Ishikawa (cell line): ENCODE measurements around the gene SDR42E2.

ENCODE experiments used
- CEBPB ChIP-seq: IDR thresholded peaks from 2 replicates; pipeline ENCODE4 v1.6.1; 2012
- CREB1 ChIP-seq: IDR thresholded peaks from 2 replicates; pipeline ENCODE4 v1.6.1; 2012; ENCODE audit warnings: low read depth
- EGR1 ChIP-seq: IDR thresholded peaks from 2 replicates; pipeline ENCODE4 v1.6.1; 2012
- EP300 ChIP-seq: IDR thresholded peaks from 2 replicates; pipeline ENCODE4 v1.6.1; 2012; ENCODE audit warnings: borderline replicate concordance
- FOXM1 ChIP-seq: IDR thresholded peaks from 2 replicates; pipeline ENCODE4 v1.6.1; 2012; ENCODE audit warnings: low read depth, borderline replicate concordance
- NFIC ChIP-seq: IDR thresholded peaks from 2 replicates; pipeline ENCODE4 v1.6.1; 2012
- RAD21 ChIP-seq: IDR thresholded peaks from 2 replicates; pipeline ENCODE4 v1.6.1; 2012; ENCODE audit warnings: low read depth
- TAF1 ChIP-seq: IDR thresholded peaks from 2 replicates; pipeline ENCODE4 v1.6.1; 2012; ENCODE audit warnings: low read depth, mild to moderate bottlenecking
- TCF12 ChIP-seq: IDR thresholded peaks from 2 replicates; pipeline ENCODE4 v1.6.1; 2012; ENCODE audit warnings: low read depth
- TEAD4 ChIP-seq: IDR thresholded peaks from 2 replicates; pipeline ENCODE4 v1.6.1; 2012
- YY1 ChIP-seq: IDR thresholded peaks from 2 replicates; pipeline ENCODE4 v1.6.1; 2012; ENCODE audit warnings: low read depth
- ZBTB7A ChIP-seq: IDR thresholded peaks from 2 replicates; pipeline ENCODE4 v1.6.1; 2012; ENCODE audit warnings: low read depth
- TF ChIP-seq, protein P1 (sequence below): IDR thresholded peaks from 2 replicates; pipeline ENCODE4 v1.6.1; 2012
- TF ChIP-seq, protein P2 (sequence below): IDR thresholded peaks from 2 replicates; pipeline ENCODE4 v1.6.1; 2012; ENCODE audit warnings: low read depth, mild to moderate bottlenecking
- TF ChIP-seq, protein P3 (sequence below): IDR thresholded peaks from 2 replicates; pipeline ENCODE4 v1.6.1; 2012

Gene SDR42E2

DNA sequence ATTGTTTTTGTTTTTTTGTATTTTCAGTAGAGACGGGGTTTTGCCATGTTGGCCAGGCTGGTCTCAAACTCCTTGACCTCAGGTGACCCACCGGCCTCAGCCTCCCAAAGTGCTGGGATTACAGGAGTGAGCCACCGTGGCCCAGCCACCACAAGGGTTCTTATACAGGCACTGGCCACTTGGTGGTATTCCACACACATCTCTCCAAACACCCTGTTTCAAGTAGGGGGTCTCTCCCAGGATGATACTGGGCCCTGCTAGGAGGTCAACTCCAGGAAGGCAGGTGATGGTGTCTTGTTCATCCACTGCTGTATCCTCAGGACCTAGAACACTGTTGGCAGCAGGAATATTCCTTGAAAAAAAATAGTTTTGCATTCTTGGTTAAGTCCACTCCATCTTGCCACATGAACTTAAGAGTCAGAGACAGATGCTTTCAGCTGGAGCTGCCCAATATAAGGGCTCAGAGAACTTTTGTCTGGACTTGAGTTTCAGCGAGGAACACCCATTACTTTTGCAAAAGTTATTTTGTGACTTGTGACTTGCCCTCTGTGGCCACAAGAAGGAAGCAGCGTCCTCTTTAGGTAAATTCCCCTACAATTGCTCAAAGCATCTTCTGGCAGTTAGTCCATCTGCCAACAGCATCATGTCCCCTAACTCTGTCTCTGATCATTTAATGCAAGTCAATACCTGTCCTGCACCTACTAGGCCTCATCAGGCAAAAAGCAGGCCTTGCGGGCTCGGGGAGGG, 36.4 kb downstream of the SDR42E2 start:
- TF ChIP-seq CREB1 (no peak), FOXM1 (no peak), CEBPB (no peak), RAD21 (no peak), ZBTB7A (no peak), YY1 (no peak), TEAD4 (no peak), EGR1 (no peak), TAF1 (no peak), TCF12 (no peak), NFIC (no peak), EP300 (no peak)
- TF ChIP-seq, protein P1, sequence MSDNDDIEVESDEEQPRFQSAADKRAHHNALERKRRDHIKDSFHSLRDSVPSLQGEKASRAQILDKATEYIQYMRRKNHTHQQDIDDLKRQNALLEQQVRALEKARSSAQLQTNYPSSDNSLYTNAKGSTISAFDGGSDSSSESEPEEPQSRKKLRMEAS, result no peak
- TF ChIP-seq, protein P2, sequence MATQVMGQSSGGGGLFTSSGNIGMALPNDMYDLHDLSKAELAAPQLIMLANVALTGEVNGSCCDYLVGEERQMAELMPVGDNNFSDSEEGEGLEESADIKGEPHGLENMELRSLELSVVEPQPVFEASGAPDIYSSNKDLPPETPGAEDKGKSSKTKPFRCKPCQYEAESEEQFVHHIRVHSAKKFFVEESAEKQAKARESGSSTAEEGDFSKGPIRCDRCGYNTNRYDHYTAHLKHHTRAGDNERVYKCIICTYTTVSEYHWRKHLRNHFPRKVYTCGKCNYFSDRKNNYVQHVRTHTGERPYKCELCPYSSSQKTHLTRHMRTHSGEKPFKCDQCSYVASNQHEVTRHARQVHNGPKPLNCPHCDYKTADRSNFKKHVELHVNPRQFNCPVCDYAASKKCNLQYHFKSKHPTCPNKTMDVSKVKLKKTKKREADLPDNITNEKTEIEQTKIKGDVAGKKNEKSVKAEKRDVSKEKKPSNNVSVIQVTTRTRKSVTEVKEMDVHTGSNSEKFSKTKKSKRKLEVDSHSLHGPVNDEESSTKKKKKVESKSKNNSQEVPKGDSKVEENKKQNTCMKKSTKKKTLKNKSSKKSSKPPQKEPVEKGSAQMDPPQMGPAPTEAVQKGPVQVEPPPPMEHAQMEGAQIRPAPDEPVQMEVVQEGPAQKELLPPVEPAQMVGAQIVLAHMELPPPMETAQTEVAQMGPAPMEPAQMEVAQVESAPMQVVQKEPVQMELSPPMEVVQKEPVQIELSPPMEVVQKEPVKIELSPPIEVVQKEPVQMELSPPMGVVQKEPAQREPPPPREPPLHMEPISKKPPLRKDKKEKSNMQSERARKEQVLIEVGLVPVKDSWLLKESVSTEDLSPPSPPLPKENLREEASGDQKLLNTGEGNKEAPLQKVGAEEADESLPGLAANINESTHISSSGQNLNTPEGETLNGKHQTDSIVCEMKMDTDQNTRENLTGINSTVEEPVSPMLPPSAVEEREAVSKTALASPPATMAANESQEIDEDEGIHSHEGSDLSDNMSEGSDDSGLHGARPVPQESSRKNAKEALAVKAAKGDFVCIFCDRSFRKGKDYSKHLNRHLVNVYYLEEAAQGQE, result no peak
- TF ChIP-seq, protein P3, sequence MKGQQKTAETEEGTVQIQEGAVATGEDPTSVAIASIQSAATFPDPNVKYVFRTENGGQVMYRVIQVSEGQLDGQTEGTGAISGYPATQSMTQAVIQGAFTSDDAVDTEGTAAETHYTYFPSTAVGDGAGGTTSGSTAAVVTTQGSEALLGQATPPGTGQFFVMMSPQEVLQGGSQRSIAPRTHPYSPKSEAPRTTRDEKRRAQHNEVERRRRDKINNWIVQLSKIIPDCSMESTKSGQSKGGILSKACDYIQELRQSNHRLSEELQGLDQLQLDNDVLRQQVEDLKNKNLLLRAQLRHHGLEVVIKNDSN, result no peak

DNA sequence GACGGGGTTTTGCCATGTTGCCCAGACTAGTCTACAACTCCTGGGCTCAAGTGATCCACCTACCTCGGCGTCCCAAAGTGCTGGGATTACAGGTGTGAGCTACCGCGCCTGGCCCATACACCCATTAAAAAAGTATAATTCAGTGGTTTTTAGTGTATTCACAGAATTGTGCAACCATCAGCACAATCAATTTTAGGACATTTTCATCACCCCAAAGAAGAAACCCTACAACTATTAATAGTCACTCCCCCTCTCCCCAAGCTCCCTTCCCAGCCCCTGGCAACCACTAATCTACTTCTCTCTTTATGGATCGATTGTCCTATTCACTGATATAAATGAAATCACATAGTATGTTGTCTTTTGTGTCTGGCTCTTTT, 39.9 kb downstream of the SDR42E2 start:
- TF ChIP-seq, protein P1, result no peak
- TF ChIP-seq EGR1 (no peak), FOXM1 (no peak), CEBPB (no peak), TEAD4 (no peak), EP300 (no peak), NFIC (no peak)
- TF ChIP-seq, protein P3, result no peak

DNA sequence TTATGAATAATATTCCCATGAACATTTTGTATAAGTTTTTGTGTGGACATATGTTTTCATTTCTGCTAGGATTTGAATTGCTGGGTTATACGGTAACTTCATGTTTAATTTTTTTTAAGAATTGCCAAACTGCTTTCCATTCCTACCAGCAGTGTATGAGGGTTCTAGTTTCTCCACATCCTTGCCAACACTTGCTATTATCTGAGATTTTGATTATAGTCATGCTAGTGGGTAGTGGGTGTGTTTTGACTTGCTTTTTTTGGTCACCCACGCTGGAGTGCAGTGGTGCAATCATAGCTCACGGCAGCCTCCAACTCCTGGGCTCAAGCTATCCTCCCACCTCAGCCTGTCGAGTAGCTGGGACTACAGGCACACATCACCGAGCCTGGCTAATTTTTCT, 40.8 kb downstream of the SDR42E2 start:
- TF ChIP-seq RAD21 (no peak), EP300 (no peak), TEAD4 (no peak), YY1 (no peak), ZBTB7A (no peak), CEBPB (no peak), NFIC (no peak), FOXM1 (no peak), TAF1 (no peak), CREB1 (no peak)
- TF ChIP-seq, protein P3, result no peak

DNA sequence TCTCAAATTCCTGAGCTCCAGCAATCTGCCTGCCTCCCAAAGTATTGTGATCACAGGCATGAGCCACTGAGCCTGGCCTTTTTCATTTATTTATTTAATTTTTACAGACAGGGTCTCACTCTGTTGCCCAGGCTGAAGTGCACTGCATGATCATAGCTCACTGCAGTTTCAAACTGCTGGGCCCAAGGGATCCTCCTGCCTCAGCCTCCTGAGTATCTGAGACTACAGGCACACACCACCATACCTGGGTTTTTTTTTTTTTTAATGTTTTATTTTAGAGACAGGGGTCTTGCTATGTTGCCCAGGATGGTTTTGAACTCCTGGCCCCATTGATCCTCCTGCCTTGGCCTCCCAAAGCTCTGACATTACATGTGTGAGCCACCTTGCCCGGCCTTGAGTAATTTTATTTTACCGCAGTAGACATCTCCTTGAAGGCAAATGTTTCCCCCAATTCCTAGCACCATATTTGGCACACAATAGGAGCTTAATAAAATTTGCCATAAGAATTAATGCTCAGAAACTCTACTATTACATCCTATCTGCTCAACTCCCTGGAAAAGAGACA, 41.9 kb downstream of the SDR42E2 start:
- no peak for TF ChIP-seq EGR1
- no peak for TF ChIP-seq EP300
- no peak for TF ChIP-seq YY1
- TF ChIP-seq ZBTB7A, result no peak
- TF ChIP-seq, protein P3, result no peak
- TF ChIP-seq TAF1, result no peak
- TF ChIP-seq, protein P1, result no peak
- no peak for TF ChIP-seq CREB1
- no peak for TF ChIP-seq FOXM1
- no peak for TF ChIP-seq CEBPB
- TF ChIP-seq, protein P2, result no peak
- TF ChIP-seq RAD21, result no peak
- TF ChIP-seq TEAD4, result no peak
- no peak for TF ChIP-seq TCF12
- no peak for TF ChIP-seq NFIC
